ENCODE results near the gene SGCD. TPM values are rescaled to one million over a fixed set of nuclear protein-coding genes. Genes with fewer than 3 reads are reported as not detected.

The SGCD gene
- total RNA-seq (1 to 10 TPM; 2.8 to 6.1 TPM), polyA plus RNA-seq (ENCODE audit: insufficient read depth, low read depth, low replicate concordance) (5.0 TPM)
- long read RNA-seq, donor 1, full-length matches to known transcripts, result 4 of 4 reads
- long read RNA-seq, donor 1, partial matches to known transcripts, result 0 of 4 reads
- long read RNA-seq, donor 1, other reads (novel, unspliced or antisense), result 0 of 4 reads
- long read RNA-seq, donor 2, partial matches to known transcripts, result 0 of 2 reads
- long read RNA-seq, donor 2, other reads (novel, unspliced or antisense), result 0 of 2 reads

GRCh38 chr5:156326718-156327259 lies at the start of gene SGCD:
SGCD (plus strand) TSS chr5:156327164.
- peak within 1 kb of the TSS; percentile 31 to 56 for H3K4me3 ChIP-seq
- peak within 1 kb of the TSS in 1 of 2 donors; percentile 51 for H3K27ac ChIP-seq
- DNase-seq, result peak; percentile 56
- 10 to 15% methylated on average over 18 of the region's 18 CpGs for WGBS, 2 donors
- TF ChIP-seq CTCF (IDR thresholded peaks at IDR 0.05), result no peak
- TF ChIP-seq POLR2A (IDR thresholded peaks at IDR 0.05), result no peak
- no peaks in the 10 kb centered on the region for H3K36me3 ChIP-seq (ENCODE audit: low read depth, missing control alignments)
- intact Hi-C loops (cut with DNase I; ENCODE audit: low total_unique reads), result no loop called here
- peaks cover 8% of the 10 kb centered on the region for H3K4me1 ChIP-seq
- no peaks in the 10 kb centered on the region for H3K27me3 ChIP-seq
- H3K9me3 ChIP-seq, result no peaks in the 10 kb centered on the region

GRCh38 chr5:156277290-156277689 lies 49.7 kb upstream of the SGCD start:
- Histone ChIP-seq H3K4me3 (no peak overlapping the region), H3K27me3 (no peaks in the 10 kb centered on the region), H3K36me3 (ENCODE audit: low read depth, missing control alignments) (no peaks in the 10 kb centered on the region), H3K9me3 (no peaks in the 10 kb centered on the region), H3K27ac (no peak overlapping the region), H3K4me1 (no peaks in the 10 kb centered on the region)
- TF ChIP-seq POLR2A (IDR thresholded peaks at IDR 0.05) (no peak), CTCF (IDR thresholded peaks at IDR 0.05) (no peak)
- 81 to 83% methylated on average over 2 of the region's 2 CpGs for WGBS, 2 donors
- no peak for DNase-seq
- intact Hi-C loops (cut with DNase I; ENCODE audit: low total_unique reads), result no loop called here

GRCh38 chr5:156295431-156295830 lies 31.5 kb upstream of the SGCD start:
- intact Hi-C loops (cut with DNase I; ENCODE audit: low total_unique reads), result no loop called here
- 52 to 53% methylated on average over 1 of the region's 1 CpG for WGBS, 2 donors
- Histone ChIP-seq H3K4me3 (no peak overlapping the region), H3K36me3 (ENCODE audit: low read depth, missing control alignments) (no peaks in the 10 kb centered on the region), H3K4me1 (no peaks in the 10 kb centered on the region), H3K27ac (no peak overlapping the region), H3K9me3 (no peaks in the 10 kb centered on the region), H3K27me3 (no peaks in the 10 kb centered on the region)
- TF ChIP-seq POLR2A (IDR thresholded peaks at IDR 0.05), result no peak
- no peak for TF ChIP-seq CTCF (IDR thresholded peaks at IDR 0.05)
- DNase-seq, result peak; percentile 26

- no peak overlapping the region for H3K27ac ChIP-seq
- no peaks in the 10 kb centered on the region for H3K4me1 ChIP-seq
- no peak for DNase-seq
- TF ChIP-seq CTCF (IDR thresholded peaks at IDR 0.05) (no peak), POLR2A (IDR thresholded peaks at IDR 0.05) (no peak)
- H3K27me3 ChIP-seq, result no peaks in the 10 kb centered on the region
- 85 to 89% methylated on average over 4 of the region's 4 CpGs for WGBS, 2 donors
- H3K36me3 ChIP-seq (ENCODE audit: low read depth, missing control alignments), result no peaks in the 10 kb centered on the region
- no peak overlapping the region for H3K4me3 ChIP-seq
- intact Hi-C loops (cut with DNase I; ENCODE audit: low total_unique reads), result no loop called here
- no peaks in the 10 kb centered on the region for H3K9me3 ChIP-seq
Observed at GRCh38 chr5:156310115-156310514, 16.8 kb upstream of the SGCD start.
